DMS79 treated with DMSO at 0.1 percent for 48 hours (cell line): ENCODE results near the gene CYP26B1.

Source experiments
- DNase-seq: peaks from one replicate; lab custom pipeline; 2025; lab: John Stamatoyannopoulos, UW

The CYP26B1 gene

DNA sequence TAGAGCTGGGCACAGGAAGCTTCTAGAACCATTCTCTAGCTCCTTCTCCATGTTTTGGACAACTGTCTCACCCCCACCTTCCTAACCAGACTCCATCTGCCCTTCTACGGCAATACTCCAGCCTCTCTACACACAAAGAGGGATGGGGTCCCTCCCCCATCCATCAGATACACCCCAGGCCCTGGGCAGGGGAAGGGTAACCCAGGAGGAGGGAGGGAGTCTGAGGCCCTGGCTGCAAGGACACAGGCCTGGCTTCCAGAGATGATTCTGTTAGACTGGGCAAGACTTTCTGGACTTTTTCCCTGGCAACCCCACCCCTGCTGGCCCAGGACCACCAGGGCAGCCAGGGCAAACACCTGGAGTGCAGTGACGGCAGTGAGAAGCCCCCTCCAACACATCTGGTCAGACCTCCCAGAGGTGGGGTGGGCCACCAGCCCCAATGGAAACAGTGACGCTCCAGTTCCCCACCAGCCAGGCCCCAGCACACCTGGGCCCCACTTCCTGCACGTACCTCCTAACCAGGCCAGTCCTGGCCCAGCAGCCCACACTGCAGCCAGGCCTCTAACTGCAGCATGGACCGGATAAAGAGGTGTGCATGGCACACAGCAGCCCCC lies 6.5 kb downstream of the CYP26B1 start:
- DNase-seq, result no peak

DNA sequence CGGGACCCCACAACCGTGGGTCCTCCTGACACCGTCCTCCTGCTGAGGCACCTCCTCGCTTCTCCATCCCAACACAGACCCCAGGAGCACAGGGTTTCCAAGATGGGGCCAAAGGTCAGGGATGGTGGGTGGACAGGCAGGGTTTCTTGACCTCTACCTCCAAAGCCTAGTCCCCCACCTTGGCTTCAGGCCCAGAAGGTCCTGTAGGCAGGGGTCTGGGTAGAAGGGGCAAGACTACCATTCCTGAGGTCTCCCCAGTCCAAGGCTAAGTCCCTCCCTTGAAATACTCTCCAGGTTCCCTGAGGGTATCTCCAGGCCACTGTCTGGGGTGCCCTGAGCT lies 7.1 kb downstream of the CYP26B1 start:
- no peak for DNase-seq

DNA sequence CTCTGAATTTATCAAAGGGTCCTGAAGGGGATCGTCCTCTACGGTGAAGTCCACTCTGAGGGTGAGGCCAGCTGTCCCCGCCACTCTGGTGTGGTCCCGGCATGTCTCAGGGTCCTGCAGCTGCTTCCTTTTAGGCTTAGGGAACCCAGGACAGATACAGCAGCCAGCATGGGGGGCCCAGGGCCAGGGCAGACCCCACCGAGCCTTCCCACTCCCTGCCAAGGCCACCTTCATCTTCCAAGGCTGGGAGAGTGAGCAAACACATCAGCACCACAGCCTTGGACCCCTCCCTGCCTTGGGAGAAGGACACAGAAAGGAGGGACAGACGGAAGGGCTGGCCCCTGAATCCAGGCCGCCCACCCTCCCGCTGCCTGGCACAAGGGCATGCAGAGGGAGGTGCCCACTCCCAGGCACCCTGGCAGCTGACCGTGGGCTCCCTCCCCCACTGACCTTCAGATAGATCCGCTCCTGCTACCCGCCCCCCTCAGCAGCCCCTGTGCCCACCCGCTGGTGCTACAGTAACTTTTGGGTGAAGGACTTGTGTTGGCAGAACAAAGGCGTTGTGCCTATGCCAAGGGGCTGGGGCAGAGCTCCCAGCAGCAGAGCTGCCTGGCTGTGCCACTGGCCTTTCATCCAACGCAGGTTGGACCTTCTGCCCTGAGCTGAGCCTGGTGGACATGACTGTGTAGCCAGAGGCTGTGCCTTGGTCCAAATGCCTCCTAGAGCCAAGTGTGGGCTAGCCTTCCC lies 7.6 kb downstream of the CYP26B1 start:
- DNase-seq, result no peak

DNA sequence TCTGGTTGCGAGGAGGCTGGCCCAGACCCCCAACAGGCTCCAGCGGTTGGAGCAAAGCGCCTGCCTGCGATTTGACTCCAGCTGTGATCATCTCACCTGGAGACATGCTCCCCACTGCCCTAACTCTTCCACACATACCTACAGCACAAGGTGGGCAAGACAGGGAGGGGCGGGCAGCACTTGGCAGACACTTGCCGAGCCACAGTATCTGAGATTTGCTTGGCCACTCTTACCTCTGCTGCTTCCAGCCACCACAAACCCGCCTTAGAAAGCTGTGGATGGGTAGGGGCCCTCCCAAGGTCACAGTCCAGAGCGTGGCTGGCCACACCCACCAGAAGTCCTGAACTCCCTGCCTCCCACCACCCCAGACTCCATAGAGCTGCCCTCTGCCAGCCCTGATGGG lies 8.2 kb downstream of the CYP26B1 start:
- no peak for DNase-seq

DNA sequence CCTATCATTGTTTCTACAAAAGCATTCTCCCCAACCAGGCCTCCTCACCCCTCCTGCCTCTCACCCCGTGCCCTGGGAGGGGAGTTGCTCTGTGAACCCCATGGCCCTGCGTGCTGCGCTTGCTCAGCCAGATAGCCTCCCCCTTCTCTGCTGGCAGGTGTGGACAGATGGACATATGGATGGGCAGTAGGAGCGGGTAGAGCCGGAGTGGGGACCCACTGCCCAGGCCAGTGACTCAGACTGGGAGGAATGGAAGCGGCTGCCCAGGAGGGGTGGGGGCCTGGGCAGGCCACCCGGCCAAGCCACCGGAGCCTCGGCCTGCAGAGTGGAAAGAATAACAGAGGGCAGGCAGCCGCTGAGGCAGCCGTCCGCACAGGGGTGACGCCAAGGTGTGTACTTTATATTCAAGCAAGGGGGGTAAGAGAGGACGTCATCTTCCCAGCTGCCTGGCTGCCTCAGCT lies 8.7 kb downstream of the CYP26B1 start:
- DNase-seq, result no peak

DNA sequence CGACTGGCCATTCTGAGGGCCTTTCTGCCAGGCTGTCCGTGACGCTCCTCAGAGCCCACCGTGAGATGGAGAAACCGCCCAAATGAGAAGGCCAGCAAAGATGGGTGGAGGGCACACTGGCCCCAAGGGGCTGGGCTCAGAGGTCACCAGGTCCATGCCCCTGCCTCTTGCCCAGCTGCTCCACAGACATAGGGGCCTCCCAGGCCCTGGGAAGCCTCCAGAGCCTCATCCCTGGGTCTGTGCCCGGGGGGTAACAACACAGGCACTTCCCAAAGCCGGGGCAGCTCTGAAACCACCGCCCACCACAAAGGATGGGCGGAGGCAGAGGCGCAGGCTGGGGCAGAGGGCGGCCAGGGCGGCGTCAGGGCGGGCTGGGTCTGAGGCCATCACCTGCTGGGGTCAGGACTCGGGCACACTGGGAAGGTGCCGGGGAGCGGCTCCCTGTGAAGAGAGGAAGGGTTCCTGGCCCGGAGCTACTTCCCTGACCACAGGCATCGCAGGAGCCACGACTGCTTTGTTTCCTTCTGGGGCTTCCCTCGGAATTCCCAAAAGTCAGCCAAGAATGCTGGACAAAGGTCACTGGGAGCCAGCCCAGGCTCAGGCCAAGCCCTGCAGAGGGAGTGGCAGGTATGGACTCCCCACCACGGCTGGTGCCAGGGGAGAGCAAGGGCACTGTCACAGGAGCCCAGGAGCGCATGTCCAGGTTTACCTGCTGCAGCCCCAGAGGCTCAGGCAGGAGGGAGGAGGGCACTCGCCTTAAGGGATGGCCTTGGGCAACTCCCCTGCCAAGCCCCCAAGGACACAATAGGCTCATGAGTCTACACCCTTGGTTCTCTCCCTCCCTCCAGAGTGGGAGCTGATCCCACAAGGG lies 9.4 kb downstream of the CYP26B1 start:
- no peak for DNase-seq

DNA sequence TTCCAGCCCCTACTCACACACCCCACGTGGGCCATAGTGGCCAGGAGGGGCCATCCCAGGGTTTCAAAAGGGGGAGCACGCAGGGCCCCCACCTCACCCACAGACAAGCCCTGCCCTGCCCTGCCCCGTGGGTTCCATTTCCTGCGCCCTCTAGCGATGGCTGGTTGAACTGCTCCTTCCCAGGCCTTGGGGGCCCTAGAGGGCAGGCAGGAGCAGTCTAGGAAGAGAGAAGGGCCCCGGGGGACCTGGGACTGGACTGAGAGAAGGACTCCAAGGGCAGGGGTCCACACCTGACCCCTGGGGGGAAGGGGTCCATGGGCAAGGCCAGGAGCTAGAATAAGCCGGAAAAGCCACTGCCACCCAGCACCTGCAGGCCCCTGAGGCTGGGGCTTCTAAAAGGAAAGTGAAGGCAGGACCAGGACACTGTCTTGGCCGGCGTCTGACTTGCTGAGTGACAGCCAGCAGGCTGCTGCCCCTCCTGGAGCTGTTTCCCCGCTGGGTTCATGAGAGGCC lies 10.1 kb downstream of the CYP26B1 start:
- DNase-seq, result no peak

DNA sequence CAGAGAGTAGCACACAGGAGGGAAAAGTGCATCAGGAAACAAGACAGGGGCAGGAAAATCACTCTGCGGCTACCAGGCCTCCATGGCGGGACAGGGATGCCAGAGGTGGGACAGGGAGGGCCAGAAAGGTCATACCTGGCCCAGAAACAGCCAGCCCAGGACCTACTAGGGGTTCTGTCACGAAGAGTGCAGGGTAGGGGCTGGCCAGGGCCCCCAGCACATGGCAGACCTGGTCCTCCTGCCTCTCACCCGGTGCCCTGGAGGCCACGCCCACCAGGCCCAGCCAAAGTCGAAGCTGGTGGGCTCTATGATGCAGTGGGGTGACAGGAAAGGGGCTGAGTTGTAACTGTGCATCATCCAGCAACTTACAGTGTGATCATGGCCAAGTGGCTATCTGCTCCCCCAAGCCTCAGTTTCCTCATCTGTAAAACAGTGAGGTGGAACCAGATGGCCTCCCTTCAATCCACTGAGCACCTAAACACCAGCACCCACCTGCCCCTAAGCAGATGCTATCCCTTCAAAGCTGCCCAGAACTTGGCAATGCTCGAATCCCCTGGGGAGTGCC lies 10.6 kb downstream of the CYP26B1 start:
- DNase-seq, result no peak

DNA sequence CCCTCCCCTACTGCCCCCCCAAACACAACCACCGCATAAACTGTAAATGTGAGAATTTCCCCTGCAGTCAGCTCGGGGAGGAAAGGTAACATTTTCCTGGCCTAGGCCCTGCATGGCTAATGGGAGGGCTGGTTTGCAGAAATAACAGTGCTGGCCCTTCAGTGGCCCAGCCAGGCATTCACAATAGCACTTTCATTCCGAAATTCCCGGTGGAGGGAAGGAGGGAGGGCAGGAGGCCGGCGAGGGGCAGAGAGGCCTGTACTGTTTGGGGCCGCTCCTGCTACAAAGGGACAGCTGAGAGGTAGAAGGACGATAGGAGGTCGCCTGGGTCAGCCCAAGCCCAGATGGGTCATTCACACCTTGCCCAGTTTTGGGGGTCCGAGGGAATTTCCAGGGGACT lies 11.3 kb downstream of the CYP26B1 start:
- DNase-seq, result no peak

DNA sequence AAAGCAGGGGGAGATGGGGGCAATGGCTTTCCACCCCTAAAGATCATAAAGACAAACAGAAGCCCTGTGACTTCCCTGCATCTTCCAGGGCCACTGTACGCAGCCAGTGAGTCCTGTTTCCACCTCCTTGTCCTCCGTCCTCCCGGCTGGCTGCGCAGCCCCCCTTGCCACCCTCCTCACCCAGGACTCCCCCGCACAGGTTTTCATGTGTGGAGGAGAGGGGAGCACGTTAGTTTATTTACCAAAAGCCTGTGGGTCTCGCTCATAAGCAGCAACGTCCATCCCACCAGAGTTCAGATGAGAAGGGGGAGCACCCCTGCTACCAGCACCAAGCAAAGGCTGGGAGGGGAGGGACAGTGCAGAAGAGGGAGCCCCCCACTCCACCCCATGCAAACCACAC lies 11.7 kb downstream of the CYP26B1 start:
- no peak for DNase-seq

DNA sequence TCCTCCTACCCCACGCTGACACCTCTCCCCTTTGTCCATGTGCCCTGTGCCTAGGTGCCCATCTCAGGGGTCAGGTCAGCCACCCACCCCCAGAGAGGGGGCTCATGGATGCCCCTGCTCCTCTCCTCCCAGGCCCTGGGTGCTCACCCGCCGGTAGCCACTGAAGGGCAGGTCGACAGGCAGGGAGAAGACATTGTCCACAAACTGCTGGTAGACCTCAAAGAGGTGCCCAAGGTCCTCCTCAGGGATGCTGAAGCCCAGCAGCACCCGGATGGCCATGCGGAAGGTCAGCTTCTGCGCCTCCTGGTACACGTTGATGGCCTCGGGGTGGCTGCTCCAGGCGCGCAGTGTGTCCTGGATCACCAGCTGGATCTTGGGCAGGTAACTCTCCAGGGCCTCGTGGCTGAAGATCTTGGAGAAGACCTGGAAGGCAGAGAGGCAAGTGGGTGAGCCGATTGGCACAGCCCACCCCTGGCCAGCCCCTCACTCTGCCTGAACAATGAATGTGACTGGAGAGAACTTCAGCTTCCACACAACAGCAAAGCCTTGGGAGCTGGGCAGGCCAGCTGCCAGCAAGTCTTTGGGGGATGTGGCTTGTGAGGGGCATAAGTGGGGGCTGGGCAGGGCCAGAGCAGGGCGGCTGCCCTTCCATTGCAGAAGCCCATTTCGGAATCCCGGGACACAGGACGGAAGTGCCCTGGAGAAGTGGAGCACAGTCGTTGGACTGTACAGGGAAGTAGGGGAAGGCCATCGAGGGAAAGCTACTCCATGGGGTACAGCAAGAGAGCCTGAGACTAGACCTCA lies 12.5 kb downstream of the CYP26B1 start:
- DNase-seq, result no peak

DNA sequence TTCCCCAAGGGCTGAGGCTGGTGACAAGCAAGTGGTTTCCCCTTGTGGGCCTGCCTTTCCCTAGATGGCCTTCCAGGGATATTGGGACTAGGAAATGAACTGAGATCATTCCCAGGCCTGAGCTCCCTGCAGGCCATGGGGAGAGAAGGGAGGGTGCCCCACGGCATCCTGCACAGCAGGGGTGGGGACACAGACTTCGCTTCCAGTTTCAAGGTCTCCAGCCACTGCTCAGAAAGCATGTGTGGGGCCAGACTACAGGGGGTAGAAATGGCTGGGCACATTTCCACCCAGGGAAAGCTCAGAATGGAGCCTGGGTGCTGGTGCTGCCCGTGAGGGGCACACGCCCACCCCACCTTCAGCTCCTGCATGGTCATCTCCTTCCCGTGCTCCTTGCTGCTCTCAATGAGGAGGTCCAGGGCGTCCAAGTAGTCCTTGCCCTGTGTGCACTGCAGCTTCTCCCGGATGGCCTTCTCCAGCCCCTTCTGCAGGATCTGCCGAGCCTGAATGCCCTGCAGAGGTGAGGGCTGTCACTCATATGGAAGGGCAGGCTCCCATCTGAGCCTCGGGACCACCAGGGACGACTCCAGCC lies 13.2 kb downstream of the CYP26B1 start:
- no peak for DNase-seq

DNA sequence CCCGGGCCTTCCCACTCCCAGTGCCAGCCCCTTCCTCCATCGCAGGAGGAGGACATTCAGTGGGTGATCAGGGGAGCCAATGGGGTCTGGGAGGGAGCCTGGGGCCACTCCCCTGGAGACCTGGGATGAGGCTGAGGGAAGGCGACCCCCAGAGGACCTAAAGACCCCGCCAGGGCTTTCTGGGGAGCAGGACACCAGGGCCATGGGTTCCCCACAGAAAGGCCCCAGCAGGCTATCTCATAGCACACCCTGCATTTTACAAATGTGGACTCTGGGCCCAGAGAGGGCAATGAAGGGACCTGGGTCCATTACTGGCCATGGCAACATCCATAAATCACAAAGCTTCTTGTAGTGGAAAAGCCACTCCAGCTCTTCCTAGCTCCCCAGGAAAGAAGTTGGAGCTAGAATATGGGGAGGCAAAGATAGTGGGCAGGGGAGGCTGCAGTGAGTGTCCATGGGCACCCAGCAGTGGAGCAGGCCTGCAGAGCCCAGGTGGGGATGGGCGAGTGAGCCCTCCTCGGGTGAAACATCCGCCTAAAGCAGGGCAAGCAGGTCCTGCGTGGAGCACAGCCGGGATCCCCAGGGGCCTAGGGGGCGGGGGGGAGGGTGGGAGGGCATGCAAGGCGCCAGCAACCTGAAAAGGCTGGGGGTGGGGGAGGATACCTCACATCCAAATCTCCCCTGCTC lies 13.8 kb downstream of the CYP26B1 start:
- no peak for DNase-seq

DNA sequence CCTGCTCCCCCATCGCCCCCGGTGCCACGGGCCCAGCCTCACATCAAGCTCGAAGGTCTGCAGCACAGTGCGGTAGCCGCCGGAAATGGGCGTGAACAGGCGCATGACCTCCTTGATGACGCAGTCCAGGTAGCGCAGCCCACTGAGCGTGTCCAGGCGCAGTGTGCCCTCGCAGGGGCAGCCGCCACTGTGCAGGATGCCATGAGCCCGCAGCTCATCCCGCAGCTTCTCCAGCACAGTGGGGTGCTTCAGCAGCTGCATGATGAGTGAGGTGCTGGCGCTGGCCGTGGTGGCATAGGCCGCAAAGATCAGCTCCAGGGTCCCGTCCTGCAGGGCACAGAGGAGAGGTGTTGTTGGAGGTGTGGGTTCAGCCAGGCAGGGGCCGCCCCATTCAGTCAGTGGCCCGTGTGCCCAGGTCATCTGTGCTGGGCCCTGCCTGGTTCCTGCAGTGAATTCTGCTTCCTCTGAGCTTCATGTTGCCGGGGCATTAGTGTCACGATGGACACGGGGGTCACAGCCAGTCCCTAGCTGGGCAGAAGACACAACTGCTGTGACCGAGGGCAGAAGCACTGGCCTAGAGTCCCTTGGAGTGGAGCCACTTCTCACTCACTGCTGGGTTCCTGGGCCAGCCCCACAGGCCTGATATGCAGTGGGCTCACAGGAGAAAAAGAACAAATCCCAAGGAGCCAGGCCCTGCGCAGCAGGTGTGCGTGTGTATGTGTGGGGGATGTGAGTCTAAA lies 14.5 kb downstream of the CYP26B1 start:
- no peak for DNase-seq

DNA sequence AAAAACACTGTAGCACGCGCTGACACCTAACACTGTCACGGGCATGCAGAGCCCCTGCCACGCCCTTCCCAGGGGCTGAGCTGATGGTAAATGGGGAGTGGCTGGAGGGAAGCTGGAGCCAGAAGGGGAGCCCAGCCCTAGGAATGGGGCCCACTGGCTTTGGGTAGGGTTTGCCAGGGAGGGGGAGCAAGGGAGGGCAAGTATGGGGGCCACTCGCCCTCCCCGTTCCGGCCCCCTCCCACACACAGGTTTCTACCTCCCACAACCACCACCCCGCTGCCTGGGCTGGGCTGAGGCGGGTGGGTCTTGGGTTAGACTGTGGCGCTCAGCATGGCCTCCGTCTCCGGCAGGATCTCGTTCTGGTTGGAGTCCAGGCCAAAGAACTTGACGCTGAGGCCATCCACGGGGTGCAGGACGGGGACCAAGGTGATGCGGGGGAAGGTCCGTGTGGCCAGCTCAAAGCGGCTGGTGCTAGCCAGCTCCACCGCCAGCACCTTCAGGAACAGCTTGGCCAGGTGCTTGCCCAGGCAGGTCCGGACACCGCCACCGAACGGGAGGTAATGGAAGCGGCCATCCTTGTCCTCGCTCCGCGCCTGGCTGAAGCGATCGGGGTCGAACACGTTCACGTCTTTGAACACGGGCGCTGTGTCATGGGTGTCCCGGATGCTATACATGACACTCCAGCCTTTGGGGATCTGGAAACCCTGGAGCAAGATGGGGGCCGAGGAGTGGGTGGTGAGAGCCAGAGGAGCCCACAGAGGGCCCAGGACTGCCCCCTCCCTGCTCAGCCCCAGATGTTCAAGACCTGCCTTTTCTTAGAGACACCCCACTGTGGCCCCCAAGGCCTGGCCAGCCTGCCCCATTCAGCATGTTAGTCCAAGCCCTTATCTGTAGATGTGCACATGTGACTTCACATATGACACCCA lies 15.5 kb downstream of the CYP26B1 start:
- no peak for DNase-seq

DNA sequence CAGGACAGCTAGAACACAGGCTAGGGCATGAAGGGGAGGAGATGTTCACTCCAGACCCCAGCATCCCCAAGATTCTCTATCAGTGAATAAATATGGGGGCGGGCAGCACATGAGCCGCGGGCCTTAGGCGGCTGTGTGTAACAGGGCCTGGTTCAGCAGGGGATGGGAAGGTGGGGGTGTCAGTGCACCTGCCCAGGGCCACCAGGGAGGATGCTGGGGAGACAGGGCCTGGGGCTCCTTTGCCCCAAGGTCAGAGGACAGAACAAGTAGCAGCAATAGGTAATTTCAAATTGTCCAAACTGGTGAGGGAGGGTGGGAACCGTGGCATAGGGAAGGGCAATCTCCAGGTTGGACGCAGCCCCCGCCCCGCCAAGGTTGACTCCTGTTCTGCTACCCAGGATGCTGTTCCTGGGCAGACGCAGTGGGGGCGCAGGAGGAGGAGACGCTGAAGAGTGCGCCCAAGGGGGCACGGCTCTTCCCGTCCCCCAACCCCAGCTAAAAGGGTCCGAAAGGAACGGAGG lies 16.2 kb downstream of the CYP26B1 start:
- DNase-seq, result no peak

DNA sequence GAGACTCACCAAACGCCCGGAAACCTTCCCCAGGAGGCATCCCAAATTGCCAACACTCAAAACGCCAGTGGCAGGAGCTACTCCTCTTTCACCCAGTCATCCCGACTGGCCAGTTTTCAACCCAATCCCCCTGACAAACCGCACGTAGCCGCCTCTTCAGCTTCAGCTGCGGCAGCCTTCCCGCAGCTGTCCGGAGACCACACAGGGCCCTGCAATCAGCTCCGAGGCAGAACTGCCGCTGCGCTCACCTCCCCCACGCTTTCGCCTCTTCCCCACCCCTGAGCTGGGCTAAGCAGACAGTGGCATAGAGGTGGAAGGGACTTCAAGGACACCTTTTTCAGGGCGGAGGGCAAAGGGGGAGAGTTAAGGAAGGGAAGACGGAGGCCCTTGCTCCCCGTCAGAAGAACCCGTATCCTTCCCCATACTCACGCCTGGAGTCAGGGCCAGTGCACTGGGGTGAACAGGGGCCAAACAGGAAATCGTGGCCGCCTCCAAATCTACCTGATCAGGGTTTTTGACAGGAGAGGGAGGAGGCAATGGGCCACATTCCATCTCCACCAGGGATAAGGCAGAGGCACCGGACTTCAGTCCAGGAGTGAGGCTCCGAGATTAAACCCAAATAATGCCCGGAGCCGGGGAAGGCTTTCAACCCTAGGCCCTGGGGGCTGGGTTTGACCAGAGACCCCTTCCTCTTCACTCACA lies 16.9 kb downstream of the CYP26B1 start:
- no peak for DNase-seq
